ENCODE data around the gene SURF4.
"Not testable (repeated sequence)": the region's sequence is repeated elsewhere in the genome, so short reads cannot be mapped to it uniquely, and the experiment has no call there.

Gene SURF4

DNA sequence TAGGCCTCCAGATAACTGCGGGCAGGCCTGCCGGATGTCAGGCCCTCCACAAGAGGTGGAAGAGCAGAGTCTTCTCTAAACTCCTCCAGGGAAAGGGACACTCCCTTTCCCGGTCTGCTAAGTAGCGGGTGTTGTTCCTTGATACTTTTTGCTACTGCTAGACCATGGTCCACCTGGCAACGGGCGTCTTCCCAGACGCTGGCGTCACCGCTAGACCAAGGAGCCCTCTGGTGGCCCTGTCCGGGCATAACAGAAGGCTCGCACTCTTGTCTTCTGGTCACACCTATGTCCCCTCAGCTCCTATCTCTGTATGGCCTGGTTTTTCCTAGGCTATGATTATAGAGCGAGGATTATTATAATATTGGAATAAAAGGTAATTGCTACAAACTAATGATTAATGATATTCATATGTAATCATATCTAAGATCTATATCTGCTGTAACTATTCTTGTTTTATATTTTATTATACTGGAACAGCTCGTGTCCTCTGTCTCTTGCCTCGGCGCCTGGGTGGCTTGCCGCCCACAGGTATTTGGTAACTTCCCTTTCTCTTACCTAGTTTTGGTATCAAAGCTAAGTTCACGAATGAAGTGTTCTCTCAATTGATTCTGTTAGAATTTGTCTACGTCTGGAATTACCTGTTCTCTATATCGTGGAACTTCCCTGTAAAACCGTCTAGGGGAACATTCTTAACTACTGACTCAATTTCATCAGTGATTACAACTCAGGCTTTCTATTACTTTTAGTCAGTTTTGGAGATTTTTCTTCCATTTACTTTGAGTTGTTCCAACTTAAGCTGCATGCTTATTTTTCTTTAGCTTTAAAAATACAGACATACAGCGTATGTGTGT is 46.3 kb downstream of the SURF4 start:
- not testable (repeated sequence) for H3K27me3 ChIP-seq (replicated peaks; ENCODE audit: control insufficient read depth, insufficient read depth, low read length); H3K4me3 ChIP-seq (replicated peaks; ENCODE audit: low read depth, low read length); DNase-seq (ENCODE audit: extremely low read depth, insufficient read length)
- TF ChIP-seq, protein P1, sequence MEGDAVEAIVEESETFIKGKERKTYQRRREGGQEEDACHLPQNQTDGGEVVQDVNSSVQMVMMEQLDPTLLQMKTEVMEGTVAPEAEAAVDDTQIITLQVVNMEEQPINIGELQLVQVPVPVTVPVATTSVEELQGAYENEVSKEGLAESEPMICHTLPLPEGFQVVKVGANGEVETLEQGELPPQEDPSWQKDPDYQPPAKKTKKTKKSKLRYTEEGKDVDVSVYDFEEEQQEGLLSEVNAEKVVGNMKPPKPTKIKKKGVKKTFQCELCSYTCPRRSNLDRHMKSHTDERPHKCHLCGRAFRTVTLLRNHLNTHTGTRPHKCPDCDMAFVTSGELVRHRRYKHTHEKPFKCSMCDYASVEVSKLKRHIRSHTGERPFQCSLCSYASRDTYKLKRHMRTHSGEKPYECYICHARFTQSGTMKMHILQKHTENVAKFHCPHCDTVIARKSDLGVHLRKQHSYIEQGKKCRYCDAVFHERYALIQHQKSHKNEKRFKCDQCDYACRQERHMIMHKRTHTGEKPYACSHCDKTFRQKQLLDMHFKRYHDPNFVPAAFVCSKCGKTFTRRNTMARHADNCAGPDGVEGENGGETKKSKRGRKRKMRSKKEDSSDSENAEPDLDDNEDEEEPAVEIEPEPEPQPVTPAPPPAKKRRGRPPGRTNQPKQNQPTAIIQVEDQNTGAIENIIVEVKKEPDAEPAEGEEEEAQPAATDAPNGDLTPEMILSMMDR (IDR thresholded peaks at IDR 0.05; ENCODE audit: insufficient read depth, low read length, poor library complexity, severe bottlenecking) = peak; percentile 37
- H3K36me3 ChIP-seq (ENCODE audit: control insufficient read depth, insufficient read depth, low read length) = peaks cover 28% of the 10 kb centered on the region

DNA sequence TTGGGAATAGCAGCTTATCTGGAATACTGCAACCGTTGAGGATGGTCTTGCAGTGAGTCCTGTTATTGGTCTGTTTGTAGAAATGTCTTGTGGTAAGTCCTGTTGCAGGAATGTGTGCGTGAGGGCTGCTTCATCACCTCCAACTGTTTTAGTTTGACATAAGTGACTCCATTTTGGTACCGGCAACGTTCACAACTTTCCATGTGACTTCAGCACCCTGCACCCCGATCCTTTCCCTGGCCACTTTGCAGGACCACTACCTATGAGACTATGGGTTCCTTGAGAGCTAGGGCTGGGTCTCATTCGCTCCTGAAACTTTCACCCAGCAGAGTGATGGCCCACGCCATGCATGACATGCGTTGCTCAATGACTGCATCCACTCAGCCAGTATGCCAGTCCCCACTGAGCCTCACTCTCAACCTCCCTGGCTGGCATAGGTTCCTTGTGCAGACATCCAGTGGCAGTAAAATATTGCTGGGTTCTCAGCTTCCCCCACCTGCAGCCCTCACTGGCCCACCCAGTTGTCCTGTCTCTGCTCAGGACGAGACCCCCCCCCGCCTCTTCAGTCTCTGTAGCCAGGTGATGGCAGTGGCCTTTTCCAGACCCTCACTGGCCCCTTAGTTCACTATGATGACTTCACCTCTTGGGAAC is 47.9 kb downstream of the SURF4 start:
- Histone ChIP-seq H3K4me3 (replicated peaks; ENCODE audit: low read depth, low read length) (no peak overlapping the region), H3K36me3 (ENCODE audit: control insufficient read depth, insufficient read depth, low read length) (peaks cover 16% of the 10 kb centered on the region), H3K27me3 (replicated peaks; ENCODE audit: control insufficient read depth, insufficient read depth, low read length) (no peaks in the 10 kb centered on the region)
- TF ChIP-seq, protein P1 (IDR thresholded peaks at IDR 0.05; ENCODE audit: insufficient read depth, low read length, poor library complexity, severe bottlenecking) = no peak
- no peak for DNase-seq (ENCODE audit: extremely low read depth, insufficient read length)

DNA sequence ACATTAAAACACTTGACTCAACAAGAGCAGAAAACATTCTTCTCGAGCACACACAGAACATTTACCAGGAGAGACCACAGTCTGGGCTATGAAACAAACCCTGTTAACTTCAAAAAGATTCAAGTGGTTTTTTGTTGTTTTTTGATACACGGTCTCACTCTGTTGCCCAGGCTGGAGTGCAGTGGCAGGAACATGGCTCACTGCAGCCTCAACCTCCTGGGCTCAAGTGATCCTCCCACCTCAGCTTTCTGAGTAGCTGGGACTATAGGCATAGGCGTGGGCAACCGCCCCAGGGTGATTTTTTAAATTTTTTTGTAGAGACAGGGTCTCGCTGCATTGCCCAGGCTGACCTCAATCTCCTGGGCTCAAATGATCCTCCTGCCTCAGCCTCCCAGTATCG is 48.8 kb downstream of the SURF4 start:
- not testable (repeated sequence) for H3K36me3 ChIP-seq (ENCODE audit: control insufficient read depth, insufficient read depth, low read length); H3K27me3 ChIP-seq (replicated peaks; ENCODE audit: control insufficient read depth, insufficient read depth, low read length); DNase-seq (ENCODE audit: extremely low read depth, insufficient read length); H3K4me3 ChIP-seq (replicated peaks; ENCODE audit: low read depth, low read length)

DNA sequence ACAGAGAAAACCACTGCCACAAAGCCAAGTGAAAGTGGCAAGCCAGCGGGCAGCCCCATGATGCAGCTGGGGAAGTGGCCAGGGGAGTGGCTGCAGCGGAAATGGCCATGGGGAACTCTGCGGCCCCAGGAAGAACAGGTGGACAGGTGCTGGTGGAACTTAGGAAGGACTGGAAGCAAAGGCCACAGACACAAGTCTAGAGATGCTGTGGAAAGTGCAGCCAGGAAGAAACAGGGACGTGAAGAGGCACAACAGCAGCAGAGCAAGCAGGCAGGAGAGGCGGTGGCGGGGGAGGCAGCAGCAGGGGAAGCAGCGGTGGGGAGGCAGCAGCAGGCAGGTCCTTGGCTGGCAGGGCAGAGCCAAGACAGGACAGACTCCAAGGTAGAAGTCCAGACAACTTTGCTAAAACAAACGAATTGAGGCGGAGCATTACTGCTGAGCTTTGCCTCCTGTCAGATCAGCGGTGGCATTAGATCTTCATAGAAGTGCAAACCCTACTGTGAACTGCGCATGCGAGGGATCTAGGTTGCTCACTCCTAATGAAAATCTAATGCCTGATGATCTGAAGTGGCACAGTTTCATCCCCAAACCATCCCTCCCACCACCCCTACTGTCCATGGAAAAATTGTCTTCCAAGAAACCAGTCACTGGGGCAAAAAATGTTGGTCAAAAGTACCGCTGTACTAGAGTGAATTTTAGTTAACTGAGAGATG is 51.7 kb downstream of the SURF4 start:
- TF ChIP-seq, protein P1 (IDR thresholded peaks at IDR 0.05; ENCODE audit: insufficient read depth, low read length, poor library complexity, severe bottlenecking) = no peak
- no peaks in the 10 kb centered on the region; the same call in 1 of the 2 replicates for H3K27me3 ChIP-seq (replicated peaks; ENCODE audit: control insufficient read depth, insufficient read depth, low read length)
- no peak for DNase-seq (ENCODE audit: extremely low read depth, insufficient read length)
- no peak overlapping the region for H3K4me3 ChIP-seq (replicated peaks; ENCODE audit: low read depth, low read length)
- no peaks in the 10 kb centered on the region for H3K36me3 ChIP-seq (ENCODE audit: control insufficient read depth, insufficient read depth, low read length)

DNA sequence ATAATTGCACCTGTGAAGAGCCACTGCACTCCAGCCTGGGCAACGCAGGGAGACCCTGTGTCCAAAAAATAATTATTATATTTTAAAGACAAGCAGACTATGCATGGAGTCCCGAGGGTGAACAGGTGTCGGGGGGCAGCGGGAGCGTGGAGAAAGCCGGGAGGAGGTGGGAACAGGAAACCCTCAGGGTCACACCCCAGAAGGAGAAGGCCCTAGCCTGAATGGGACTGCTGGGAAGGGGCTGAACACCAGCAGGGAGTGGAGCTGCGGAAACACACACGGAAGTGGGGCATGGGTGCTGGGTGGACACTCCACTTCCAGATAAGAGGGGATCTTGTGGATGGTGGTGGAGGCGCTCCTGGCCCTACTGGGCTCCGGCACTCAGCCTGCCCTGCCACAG is 52.6 kb downstream of the SURF4 start:
- no peak for DNase-seq (ENCODE audit: extremely low read depth, insufficient read length)
- H3K36me3 ChIP-seq (ENCODE audit: control insufficient read depth, insufficient read depth, low read length) = no peaks in the 10 kb centered on the region
- TF ChIP-seq, protein P1 (IDR thresholded peaks at IDR 0.05; ENCODE audit: insufficient read depth, low read length, poor library complexity, severe bottlenecking) = no peak
- no peaks in the 10 kb centered on the region; the same call in 1 of the 2 replicates for H3K27me3 ChIP-seq (replicated peaks; ENCODE audit: control insufficient read depth, insufficient read depth, low read length)
- H3K4me3 ChIP-seq (replicated peaks; ENCODE audit: low read depth, low read length) = no peak overlapping the region

DNA sequence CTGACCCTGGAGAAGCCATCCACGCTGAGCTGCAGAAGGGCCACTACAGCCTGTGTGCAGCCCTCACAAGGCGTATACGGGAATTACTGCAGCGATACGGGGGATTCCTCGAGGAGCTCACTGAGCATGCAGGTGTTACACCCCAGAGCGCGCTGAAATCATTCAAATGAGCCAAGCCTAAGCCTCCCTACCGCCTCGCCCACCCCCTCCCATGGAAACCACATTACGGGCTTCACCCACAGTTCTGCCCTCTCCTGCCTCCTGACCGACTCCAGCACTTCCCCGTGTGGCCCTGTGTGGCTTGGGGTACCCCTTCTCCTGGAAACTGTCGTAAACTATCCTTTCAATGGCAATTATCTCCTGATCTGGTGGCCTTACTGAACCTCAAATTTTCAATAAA is 53.2 kb downstream of the SURF4 start:
- TF ChIP-seq, protein P1 (IDR thresholded peaks at IDR 0.05; ENCODE audit: insufficient read depth, low read length, poor library complexity, severe bottlenecking) = no peak
- H3K27me3 ChIP-seq (replicated peaks; ENCODE audit: control insufficient read depth, insufficient read depth, low read length) = no peaks in the 10 kb centered on the region; the same call in 1 of the 2 replicates
- H3K4me3 ChIP-seq (replicated peaks; ENCODE audit: low read depth, low read length) = no peak overlapping the region
- H3K36me3 ChIP-seq (ENCODE audit: control insufficient read depth, insufficient read depth, low read length) = no peaks in the 10 kb centered on the region
- DNase-seq (ENCODE audit: extremely low read depth, insufficient read length) = no peak
